KMS-11 (cell line): ENCODE measurements around the gene MCOLN1.

Experiments used
- H2AFZ ChIP-seq: fragments of 200-600 bp; sonication (generic); 2 replicates; pipeline ENCODE4 v1.6.1; 2016; ENCODE audit warnings: antibody characterized with exemption, mixed run types, low read depth
- H3K27ac ChIP-seq: fragments of 200-600 bp; sonication (generic); 2 replicates; pipeline ENCODE4 v1.6.1; 2016; ENCODE audit warnings: mild to moderate bottlenecking, mixed run types
- H3K27me3 ChIP-seq: fragments of 200-600 bp; sonication (generic); 2 replicates; pipeline ENCODE4 v1.6.1; 2017; ENCODE audit warnings: mild to moderate bottlenecking, low read depth, mixed run types, moderate library complexity; ENCODE audit not compliant: insufficient read depth
- H3K36me3 ChIP-seq: fragments of 200-600 bp; sonication (generic); 2 replicates; pipeline ENCODE4 v1.6.1; 2017; ENCODE audit warnings: mild to moderate bottlenecking, mixed run types; ENCODE audit not compliant: insufficient read depth
- H3K4me1 ChIP-seq: fragments of 200-600 bp; sonication (generic); 2 replicates; pipeline ENCODE4 v1.6.1; 2016; ENCODE audit warnings: mild to moderate bottlenecking, low read depth, mixed run types; ENCODE audit not compliant: poor library complexity, severe bottlenecking
- H3K4me2 ChIP-seq: fragments of 200-600 bp; sonication (generic); 2 replicates; pipeline ENCODE4 v1.7.0; 2016; ENCODE audit warnings: mild to moderate bottlenecking, mixed run types
- H3K4me3 ChIP-seq: fragments of 200-600 bp; sonication (generic); IDR thresholded peaks from 2 replicates; pipeline ENCODE4 v1.6.1; 2017; ENCODE audit warnings: low read depth, low read length, mixed read lengths; ENCODE audit not compliant: insufficient read depth
- H3K79me2 ChIP-seq: fragments of 200-600 bp; sonication (generic); 2 replicates; pipeline ENCODE4 v1.6.1; 2016; ENCODE audit warnings: low read depth, mixed run types; ENCODE audit not compliant: insufficient read depth
- H3K9ac ChIP-seq: fragments of 200-600 bp; sonication (generic); 2 replicates; pipeline ENCODE4 v1.6.1; 2016; ENCODE audit warnings: mild to moderate bottlenecking, mixed run types
- H4K20me1 ChIP-seq: fragments of 200-600 bp; sonication (generic); 2 replicates; pipeline ENCODE4 v1.6.1; 2016; ENCODE audit warnings: mild to moderate bottlenecking, mixed run types; ENCODE audit not compliant: insufficient read depth
- TF ChIP-seq, protein P1 (sequence below): fragments of 200-600 bp; sonication (generic); conservative IDR thresholded peaks from 2 replicates; pipeline ENCODE4 v1.6.1; 2017; ENCODE audit warnings: low read depth, mild to moderate bottlenecking, antibody characterized with exemption, low read length, moderate library complexity, mixed read lengths

Gene MCOLN1

DNA sequence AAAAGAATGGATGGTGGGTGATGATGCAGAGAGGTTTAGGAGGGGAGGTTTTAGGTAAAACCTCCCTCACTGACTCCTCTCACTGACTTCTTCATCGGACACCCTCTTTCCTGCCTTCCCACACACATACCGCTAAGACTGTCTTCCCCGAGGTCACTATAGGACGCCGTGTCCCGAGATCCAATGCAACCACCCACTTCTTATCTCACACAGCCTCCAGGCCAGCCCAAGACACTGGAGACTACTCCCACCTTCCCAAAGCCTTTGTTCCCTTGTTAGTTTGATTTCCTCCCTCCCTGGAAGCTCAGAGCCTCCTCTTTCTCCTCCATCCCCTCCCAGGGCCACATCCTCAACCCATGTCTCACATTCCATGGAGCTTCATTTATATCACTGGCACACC is 56.8 kb downstream of the MCOLN1 start:
- Histone ChIP-seq H4K20me1 (no peaks in the 10 kb centered on the region), H3K4me3 (no peak overlapping the region), H3K36me3 (no peaks in the 10 kb centered on the region), H2AFZ (no peak overlapping the region), H3K9ac (no peak overlapping the region), H3K79me2 (no peaks in the 10 kb centered on the region), H3K27ac (no peak overlapping the region), H3K4me1 (no peaks in the 10 kb centered on the region), H3K4me2 (no peak overlapping the region), H3K27me3 (peaks cover 48% of the 10 kb centered on the region)
- TF ChIP-seq, protein P1, sequence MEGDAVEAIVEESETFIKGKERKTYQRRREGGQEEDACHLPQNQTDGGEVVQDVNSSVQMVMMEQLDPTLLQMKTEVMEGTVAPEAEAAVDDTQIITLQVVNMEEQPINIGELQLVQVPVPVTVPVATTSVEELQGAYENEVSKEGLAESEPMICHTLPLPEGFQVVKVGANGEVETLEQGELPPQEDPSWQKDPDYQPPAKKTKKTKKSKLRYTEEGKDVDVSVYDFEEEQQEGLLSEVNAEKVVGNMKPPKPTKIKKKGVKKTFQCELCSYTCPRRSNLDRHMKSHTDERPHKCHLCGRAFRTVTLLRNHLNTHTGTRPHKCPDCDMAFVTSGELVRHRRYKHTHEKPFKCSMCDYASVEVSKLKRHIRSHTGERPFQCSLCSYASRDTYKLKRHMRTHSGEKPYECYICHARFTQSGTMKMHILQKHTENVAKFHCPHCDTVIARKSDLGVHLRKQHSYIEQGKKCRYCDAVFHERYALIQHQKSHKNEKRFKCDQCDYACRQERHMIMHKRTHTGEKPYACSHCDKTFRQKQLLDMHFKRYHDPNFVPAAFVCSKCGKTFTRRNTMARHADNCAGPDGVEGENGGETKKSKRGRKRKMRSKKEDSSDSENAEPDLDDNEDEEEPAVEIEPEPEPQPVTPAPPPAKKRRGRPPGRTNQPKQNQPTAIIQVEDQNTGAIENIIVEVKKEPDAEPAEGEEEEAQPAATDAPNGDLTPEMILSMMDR: no peak

DNA sequence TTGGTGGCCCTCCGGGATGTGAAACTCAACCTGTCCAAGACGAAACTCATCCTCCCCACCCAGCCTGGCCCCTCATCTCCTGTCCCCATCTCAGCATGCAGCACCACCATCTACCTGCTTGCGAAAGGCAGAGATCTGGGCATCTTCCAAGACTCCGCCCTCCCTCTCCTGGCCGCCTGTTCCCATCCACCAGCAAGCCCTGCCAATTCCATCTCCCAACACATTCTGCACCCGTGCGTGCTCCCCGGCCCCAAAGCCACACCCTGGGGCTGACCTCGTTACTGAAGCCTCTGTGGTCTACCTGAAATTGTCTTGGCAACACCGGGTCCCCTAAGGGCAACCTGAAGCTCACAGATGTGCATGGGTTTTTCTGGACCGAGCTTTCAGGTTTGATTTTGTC is 60.0 kb downstream of the MCOLN1 start:
- no peaks in the 10 kb centered on the region for H4K20me1 ChIP-seq
- H3K79me2 ChIP-seq: no peaks in the 10 kb centered on the region
- peaks cover 56% of the 10 kb centered on the region for H3K27me3 ChIP-seq
- no peaks in the 10 kb centered on the region for H3K36me3 ChIP-seq
- no peak overlapping the region for H3K27ac ChIP-seq
- H2AFZ ChIP-seq: no peak overlapping the region
- no peak overlapping the region for H3K4me3 ChIP-seq
- H3K9ac ChIP-seq: no peak overlapping the region
- H3K4me1 ChIP-seq: no peaks in the 10 kb centered on the region
- TF ChIP-seq, protein P1: no peak
- H3K4me2 ChIP-seq: no peak overlapping the region
